HepG2 (cell line): ENCODE data around the gene WNT1. TPM values are rescaled to one million over a fixed set of nuclear protein-coding genes. Genes with fewer than 3 reads are reported as not detected.

Source experiments
- BRCA1 ChIP-seq: sonication (generic); formaldehyde crosslinking; IDR thresholded peaks from 2 replicates; pipeline ENCODE4 v1.4.0; 2020; ENCODE audit warnings: missing genetic modification reagents
- CCDC6 ChIP-seq: sonication (generic); formaldehyde crosslinking; IDR thresholded peaks from 2 replicates; pipeline ENCODE4 v1.8.1; 2022; ENCODE audit warnings: mild to moderate bottlenecking, missing genetic modification reagents, moderate library complexity
- GABPB1 ChIP-seq: IDR thresholded peaks from 2 replicates; pipeline ENCODE4 v1.6.1; 2016; ENCODE audit warnings: mild to moderate bottlenecking, missing genetic modification reagents, moderate library complexity, missing compliant biosample characterization
- HHEX ChIP-seq: IDR thresholded peaks from 2 replicates; pipeline ENCODE4 v1.6.1; 2016; ENCODE audit warnings: control low read depth
- JUNB ChIP-seq: sonication (generic); formaldehyde crosslinking; IDR thresholded peaks from 2 replicates; pipeline ENCODE4 v1.8.0; 2022; ENCODE audit warnings: missing genetic modification reagents, mild to moderate bottlenecking, borderline replicate concordance
- KAT7 ChIP-seq: IDR thresholded peaks from 2 replicates; pipeline ENCODE4 v1.6.1; 2018; ENCODE audit warnings: borderline replicate concordance, missing compliant biosample characterization
- MTF2 ChIP-seq: sonication (generic); formaldehyde crosslinking; IDR thresholded peaks from 2 replicates; pipeline ENCODE4 v1.5.0; 2020; ENCODE audit warnings: missing genetic modification reagents, borderline replicate concordance
- SSRP1 ChIP-seq: IDR thresholded peaks from 2 replicates; pipeline ENCODE4 v1.6.1; 2016; ENCODE audit warnings: control low read depth
- TBP ChIP-seq: sonication (generic); formaldehyde crosslinking; IDR thresholded peaks from 2 replicates; pipeline ENCODE4 v1.5.0; 2020; ENCODE audit warnings: missing genetic modification reagents
- YEATS2 ChIP-seq: sonication (generic); formaldehyde crosslinking; IDR thresholded peaks from 2 replicates; pipeline ENCODE4 v1.4.0; 2020; ENCODE audit warnings: missing genetic modification reagents, borderline replicate concordance
- ZBTB26 ChIP-seq: IDR thresholded peaks from 2 replicates; pipeline ENCODE4 v1.6.1; 2016; ENCODE audit warnings: missing compliant biosample characterization, missing genetic modification reagents, borderline replicate concordance
- ZIK1 ChIP-seq: sonication (generic); formaldehyde crosslinking; IDR thresholded peaks from 2 replicates; pipeline ENCODE4 v1.5.0; 2020; ENCODE audit warnings: mild to moderate bottlenecking, low read depth, missing genetic modification reagents, borderline replicate concordance
- ZNF101 ChIP-seq: sonication (generic); formaldehyde crosslinking; IDR thresholded peaks from 2 replicates; pipeline ENCODE4 v1.4.0; 2020; ENCODE audit warnings: mild to moderate bottlenecking, low read depth, missing genetic modification reagents, borderline replicate concordance
- ZNF180 ChIP-seq: sonication (generic); formaldehyde crosslinking; IDR thresholded peaks from 2 replicates; pipeline ENCODE4 v1.4.0; 2020; ENCODE audit warnings: low read depth, missing genetic modification reagents, borderline replicate concordance
- ZNF205 ChIP-seq: IDR thresholded peaks from 2 replicates; pipeline ENCODE4 v1.6.1; 2018; ENCODE audit warnings: missing biosample characterization, missing genetic modification reagents
- ZNF256 ChIP-seq: sonication (generic); formaldehyde crosslinking; conservative IDR thresholded peaks from 2 replicates; pipeline ENCODE4 v1.4.0; 2020; ENCODE audit warnings: missing genetic modification reagents
- ZNF263 ChIP-seq: sonication (generic); formaldehyde crosslinking; IDR thresholded peaks from 2 replicates; pipeline ENCODE4 v1.4.0; 2020; ENCODE audit warnings: missing genetic modification reagents
- ZNF318 ChIP-seq: sonication (generic); formaldehyde crosslinking; IDR thresholded peaks from 2 replicates; pipeline ENCODE4 v1.4.0; 2020; ENCODE audit warnings: mild to moderate bottlenecking, missing genetic modification reagents
- ZNF614 ChIP-seq: IDR thresholded peaks from 2 replicates; pipeline ENCODE4 v1.6.1; 2018; ENCODE audit warnings: missing biosample characterization, missing genetic modification reagents, inconsistent platforms, borderline replicate concordance
- polyA plus RNA-seq, 8 experiments: library from polyadenylated mRNA; depleted of rRNA in 3 of 8; stranded (reverse) in 7 of 8; unstranded in 1 of 8; fragments of >200 nt; fragmentation: Illumina TruSeq in 4 of 8; extraction: Trizol in 4 of 8; gene quantifications; 2 replicates each; pipeline versions ENCODE4 v1.2.1 to v1.2.3, GENCODE V29; 2011 to 2016; ENCODE audit warnings: low read depth in 4 of 8, missing spikeins in 1 of 8, mixed read lengths in 1 of 8; ENCODE audit not compliant: insufficient read depth in 1 of 8
- total RNA-seq, 5 experiments: library from RNA; depleted of rRNA; stranded (reverse); fragments of >200 nt; fragmentation: Illumina TruSeq; extraction: Trizol; gene quantifications; 2 replicates each; pipeline ENCODE4 v1.2.3, GENCODE V29; 2016; ENCODE audit warnings: low read depth in 1 of 5
- TF ChIP-seq, protein P1 (sequence below): IDR thresholded peaks from 2 replicates; pipeline ENCODE4 v1.6.1; 2018; ENCODE audit warnings: missing genetic modification reagents, mild to moderate bottlenecking, missing compliant biosample characterization

Gene WNT1
- total and polyA plus RNA-seq, 2 of the 13 experiments (the other 11 are each of a cell fraction or from before 2014, with no cell fraction given): not detected

GRCh38 chr12:49018261-49019119, 40.4 kb downstream of the WNT1 start, which contains the start of gene PRKAG1 (continued):
- TF ChIP-seq YEATS2 (CRISPR knock-in tag) (peak; percentile 89; the same call in 1 of the 2 replicates), JUNB (CRISPR knock-in tag) (no peak), GABPB1 (CRISPR knock-in tag) (peak; percentile 98), ZNF614 (CRISPR knock-in tag) (no peak), ZIK1 (CRISPR knock-in tag) (peak; percentile 62; the same call in 1 of the 2 replicates), SSRP1 (no peak), ZNF180 (CRISPR knock-in tag) (no peak), KAT7 (CRISPR knock-in tag) (peak; percentile 49; the same call in 1 of the 2 replicates), CCDC6 (CRISPR knock-in tag) (peak; percentile 32; the same call in 1 of the 2 replicates), ZNF205 (CRISPR knock-in tag) (0 out of 2 replicates have a peak, but pooled peaks have one; percentile 4), HHEX (CRISPR knock-in tag) (no peak), TBP (CRISPR knock-in tag) (no peak), ZNF256 (CRISPR knock-in tag) (no peak), ZBTB26 (CRISPR knock-in tag) (0 out of 2 replicates have a peak, but pooled peaks have one; percentile 50), ZNF318 (CRISPR knock-in tag) (no peak), ZNF263 (no peak), MTF2 (CRISPR knock-in tag) (no peak), BRCA1 (CRISPR knock-in tag) (no peak), ZNF101 (no peak)
- TF ChIP-seq, protein P1, sequence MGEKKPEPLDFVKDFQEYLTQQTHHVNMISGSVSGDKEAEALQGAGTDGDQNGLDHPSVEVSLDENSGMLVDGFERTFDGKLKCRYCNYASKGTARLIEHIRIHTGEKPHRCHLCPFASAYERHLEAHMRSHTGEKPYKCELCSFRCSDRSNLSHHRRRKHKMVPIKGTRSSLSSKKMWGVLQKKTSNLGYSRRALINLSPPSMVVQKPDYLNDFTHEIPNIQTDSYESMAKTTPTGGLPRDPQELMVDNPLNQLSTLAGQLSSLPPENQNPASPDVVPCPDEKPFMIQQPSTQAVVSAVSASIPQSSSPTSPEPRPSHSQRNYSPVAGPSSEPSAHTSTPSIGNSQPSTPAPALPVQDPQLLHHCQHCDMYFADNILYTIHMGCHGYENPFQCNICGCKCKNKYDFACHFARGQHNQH (CRISPR knock-in tag): peak; percentile 89
